Mononuclear cell (primary cell): Measurements from ENCODE around the gene SYT7. TPM values are rescaled to one million over a fixed set of nuclear protein-coding genes. Genes with fewer than 3 reads are reported as not detected.

Experiments used
- H3K27me3 ChIP-seq: 2 replicates; pipeline ENCODE4 v1.6.0; 2011; ENCODE audit warnings: low read length, control low read depth; ENCODE audit not compliant: insufficient read depth
- H3K4me1 ChIP-seq: 2 replicates; pipeline ENCODE4 v1.5.1; 2011; ENCODE audit warnings: mild to moderate bottlenecking, low read length, control low read depth; ENCODE audit not compliant: insufficient read depth
- H3K4me3 ChIP-seq: 2 replicates; pipeline ENCODE4 v1.5.1; 2011; ENCODE audit warnings: mild to moderate bottlenecking, low read length, moderate library complexity
- H3K9me3 ChIP-seq: 2 replicates; pipeline ENCODE4 v1.5.1; 2011; ENCODE audit warnings: low read depth, mild to moderate bottlenecking, control low read depth, low read length
- total RNA-seq: library from RNA; depleted of rRNA; stranded (reverse); fragments of >200 nt; gene quantifications from one replicate; pipeline ENCODE4 v1.2.3, GENCODE V29; 2012

SYT7 gene
- total RNA-seq, 1 donor: under 0.01 TPM

GRCh38 chr11:61555978-61556377 is 24.9 kb downstream of the SYT7 start:
- Histone ChIP-seq H3K9me3 (no peaks in the 10 kb centered on the region), H3K27me3 (peaks cover 16% of the 10 kb centered on the region), H3K4me3 (no peak overlapping the region), H3K4me1 (no peaks in the 10 kb centered on the region)

DNA sequence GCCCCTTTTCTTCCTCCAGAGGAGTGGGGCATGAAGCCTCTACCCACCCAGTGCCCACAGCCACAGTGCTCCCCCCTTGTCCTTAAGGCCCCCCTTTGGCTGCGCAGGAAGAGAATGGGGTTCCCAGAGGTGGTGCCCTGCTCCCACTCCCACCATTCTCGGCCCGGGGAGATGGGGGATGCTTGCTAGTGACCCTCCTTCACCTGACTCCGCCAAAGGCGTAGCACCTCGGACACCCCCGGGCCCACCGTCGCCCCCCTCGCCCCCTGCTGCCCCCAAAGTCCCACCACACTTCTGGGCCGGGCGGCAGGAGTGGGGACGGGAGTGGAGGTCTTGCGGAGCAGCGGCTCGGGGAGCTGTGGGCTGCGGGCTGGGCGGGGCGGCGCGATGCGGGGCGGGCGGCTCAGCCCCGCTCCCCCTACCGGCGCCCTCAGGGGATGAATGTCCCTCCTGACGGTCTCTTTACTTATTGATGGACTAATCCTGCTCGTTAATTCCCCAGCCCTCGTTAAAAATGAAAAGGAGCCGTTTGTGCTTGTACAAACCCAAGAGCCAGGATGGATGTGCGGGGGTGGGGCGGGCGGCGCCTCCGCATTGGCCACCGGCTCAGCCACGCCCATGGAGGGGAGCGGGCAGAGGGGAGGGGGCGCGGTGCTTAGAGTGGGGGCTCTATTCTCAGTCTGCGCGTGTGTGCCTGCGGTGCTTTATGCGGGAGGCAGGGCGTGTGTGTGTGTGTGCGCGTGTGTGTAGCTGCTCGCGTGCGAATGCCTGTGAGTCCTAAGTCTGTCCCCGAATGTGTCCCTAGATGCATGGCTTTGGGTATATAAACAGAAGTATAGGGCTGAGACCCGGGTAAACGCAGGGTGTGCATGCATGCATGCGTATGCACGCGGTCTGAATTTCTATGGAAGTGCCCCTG is 25.6 kb downstream of the SYT7 start:
- peaks cover 16% of the 10 kb centered on the region for H3K27me3 ChIP-seq
- no peaks in the 10 kb centered on the region for H3K4me1 ChIP-seq
- H3K9me3 ChIP-seq: no peaks in the 10 kb centered on the region
- no peak overlapping the region for H3K4me3 ChIP-seq

GRCh38 chr11:61554172-61554988 is 26.5 kb downstream of the SYT7 start:
- Histone ChIP-seq H3K9me3 (no peaks in the 10 kb centered on the region), H3K4me3 (no peak overlapping the region), H3K4me1 (no peaks in the 10 kb centered on the region), H3K27me3 (peaks cover 16% of the 10 kb centered on the region)

DNA sequence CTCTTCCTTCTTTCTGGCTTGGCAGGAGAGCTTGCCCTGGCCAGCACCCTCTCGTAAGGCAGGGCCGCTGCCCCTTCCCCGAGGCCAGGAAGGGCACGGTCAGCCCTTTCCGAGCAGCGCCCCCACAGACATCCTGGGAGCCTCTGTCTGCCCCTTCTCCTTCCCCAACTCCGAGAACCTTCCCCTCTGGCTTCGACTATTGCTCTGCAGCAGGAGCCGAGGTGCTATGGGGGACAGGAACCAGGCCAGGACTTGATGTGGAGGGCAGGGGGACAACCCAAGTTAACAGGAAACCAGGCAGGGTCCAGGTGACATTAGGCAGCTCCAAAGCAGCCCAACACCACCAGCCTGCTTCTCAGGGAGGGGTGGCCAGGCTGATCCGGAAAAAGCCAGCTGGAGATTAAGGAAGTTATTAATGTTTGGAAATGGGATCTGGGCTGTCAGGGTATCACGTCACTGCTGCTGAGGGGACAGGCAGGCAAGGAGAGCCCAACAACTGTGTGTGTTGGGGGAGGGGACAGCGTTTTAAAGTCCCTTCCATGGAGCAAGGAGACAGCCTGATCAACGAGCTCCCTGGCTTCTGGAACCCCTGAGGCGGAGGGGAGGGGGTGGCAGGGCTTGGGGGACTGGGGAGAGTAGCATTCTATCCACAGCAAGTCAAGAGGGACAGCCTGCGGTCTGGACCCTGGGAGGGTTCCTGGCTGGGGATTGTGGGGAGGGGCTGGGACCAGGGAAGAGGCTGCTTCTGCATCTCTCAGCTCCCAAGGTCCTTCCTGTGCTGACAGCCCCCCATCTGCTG is 27.3 kb downstream of the SYT7 start:
- Histone ChIP-seq H3K9me3 (no peaks in the 10 kb centered on the region), H3K27me3 (peaks cover 13% of the 10 kb centered on the region), H3K4me1 (no peaks in the 10 kb centered on the region), H3K4me3 (no peak overlapping the region)

DNA sequence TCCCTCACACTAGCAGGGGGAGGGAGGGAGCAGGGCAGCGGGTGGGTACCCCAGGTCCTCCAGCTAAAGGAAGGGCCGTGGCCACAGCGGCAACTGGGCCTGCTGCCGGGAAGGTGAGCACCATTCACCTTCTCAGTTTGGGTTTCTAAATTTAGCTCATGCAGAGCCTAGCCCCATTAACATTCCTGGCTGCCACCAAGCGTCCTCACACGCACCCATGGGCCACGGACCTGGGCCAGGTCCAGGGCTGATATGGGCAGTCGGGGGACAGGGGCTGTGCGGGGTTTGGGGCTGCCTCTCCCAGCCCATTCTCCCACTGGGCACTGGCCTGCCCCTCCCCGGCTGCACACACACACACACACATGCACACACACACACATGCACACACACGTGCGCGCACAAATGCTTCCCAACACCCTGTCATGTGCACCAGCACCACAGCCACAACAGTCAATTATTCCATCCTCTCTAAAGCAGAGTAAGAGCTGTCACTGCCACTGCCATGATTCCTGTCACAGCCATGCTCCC is 28.7 kb downstream of the SYT7 start:
- Histone ChIP-seq H3K4me1 (no peaks in the 10 kb centered on the region), H3K27me3 (peaks cover 13% of the 10 kb centered on the region), H3K4me3 (no peak overlapping the region), H3K9me3 (no peaks in the 10 kb centered on the region)

GRCh38 chr11:61551634-61552033 is 29.2 kb downstream of the SYT7 start:
- no peak overlapping the region for H3K4me3 ChIP-seq
- H3K9me3 ChIP-seq: no peaks in the 10 kb centered on the region
- no peaks in the 10 kb centered on the region for H3K4me1 ChIP-seq
- peaks cover 13% of the 10 kb centered on the region for H3K27me3 ChIP-seq

DNA sequence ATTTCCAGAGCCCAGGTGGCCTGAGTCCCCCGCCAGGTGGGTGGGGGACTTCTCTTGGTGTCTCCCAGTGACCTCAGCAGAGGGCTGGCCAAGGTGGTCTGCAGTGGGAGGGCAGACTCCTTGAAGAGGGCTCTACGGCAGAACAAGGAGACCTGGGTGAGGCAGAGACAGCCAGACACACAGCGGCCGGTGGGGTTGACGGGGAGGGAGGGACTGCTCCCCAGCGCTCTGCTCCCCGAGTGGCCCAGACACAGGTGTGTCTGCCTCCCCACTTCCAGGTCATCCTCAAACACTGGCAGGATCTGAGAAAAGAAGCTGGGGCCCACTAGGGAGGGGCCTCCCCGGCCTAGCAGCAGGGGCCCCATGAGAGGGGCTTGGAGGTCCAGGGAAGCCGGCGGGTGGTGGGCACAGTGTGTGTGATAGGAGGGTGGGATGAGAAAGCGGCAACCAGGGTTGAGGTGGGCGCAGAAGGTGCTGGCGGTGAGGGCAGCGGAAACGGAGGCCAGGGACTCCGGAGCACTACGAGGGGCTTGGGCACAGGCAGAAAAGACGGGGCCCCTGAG is 30.1 kb downstream of the SYT7 start:
- H3K4me1 ChIP-seq: no peaks in the 10 kb centered on the region
- peaks cover 5% of the 10 kb centered on the region for H3K27me3 ChIP-seq
- H3K9me3 ChIP-seq: no peaks in the 10 kb centered on the region
- H3K4me3 ChIP-seq: no peak overlapping the region

GRCh38 chr11:61549662-61550568 is 31.0 kb downstream of the SYT7 start:
- H3K27me3 ChIP-seq: no peaks in the 10 kb centered on the region
- H3K4me1 ChIP-seq: no peaks in the 10 kb centered on the region
- H3K9me3 ChIP-seq: no peaks in the 10 kb centered on the region
- H3K4me3 ChIP-seq: no peak overlapping the region

- no peaks in the 10 kb centered on the region for H3K27me3 ChIP-seq
- H3K4me1 ChIP-seq: no peaks in the 10 kb centered on the region
- no peaks in the 10 kb centered on the region for H3K9me3 ChIP-seq
- H3K4me3 ChIP-seq: no peak overlapping the region
Measured at GRCh38 chr11:61549177-61549576, 31.7 kb downstream of the SYT7 start.

DNA sequence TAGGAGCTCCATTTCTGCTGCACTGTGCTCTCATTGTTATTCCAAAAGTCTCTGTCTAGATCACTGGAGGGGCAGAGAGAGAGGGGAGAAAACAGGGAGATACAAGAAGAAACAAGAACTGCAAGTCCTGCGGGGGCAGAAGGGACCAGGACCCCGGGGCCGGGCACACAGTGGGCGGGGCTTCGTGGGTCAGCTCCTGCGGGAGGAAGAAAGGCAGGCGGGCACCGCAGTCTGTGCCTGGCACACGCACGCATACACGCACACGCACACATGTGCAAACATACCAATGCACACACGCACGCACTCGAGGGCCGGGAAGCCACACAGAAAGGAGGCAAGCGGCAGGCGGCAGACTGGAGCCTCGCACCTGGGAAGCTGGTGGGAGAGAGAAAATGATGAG is 33.6 kb downstream of the SYT7 start:
- H3K4me3 ChIP-seq: no peak overlapping the region
- H3K9me3 ChIP-seq: no peaks in the 10 kb centered on the region
- no peaks in the 10 kb centered on the region for H3K27me3 ChIP-seq
- no peaks in the 10 kb centered on the region for H3K4me1 ChIP-seq

DNA sequence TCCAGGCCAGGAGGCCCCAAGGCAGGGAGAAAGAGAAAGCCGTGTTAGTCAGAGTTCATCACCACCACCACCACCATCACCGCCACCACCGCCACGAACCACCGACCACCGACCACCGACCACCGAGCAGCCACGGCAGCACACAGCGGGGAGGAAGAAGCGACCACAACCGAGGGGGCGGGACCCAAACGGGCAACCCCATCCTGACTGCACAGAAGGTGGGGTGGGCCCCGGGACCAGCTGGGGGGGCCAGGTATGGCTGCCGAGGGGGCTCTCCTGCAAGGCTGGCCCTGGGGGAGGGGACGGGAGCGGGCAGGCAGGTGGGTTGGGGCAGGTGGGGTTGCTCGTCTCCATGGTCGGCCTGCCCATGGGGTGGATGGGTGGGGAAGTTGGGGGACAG is 34.2 kb downstream of the SYT7 start:
- Histone ChIP-seq H3K9me3 (no peaks in the 10 kb centered on the region), H3K4me3 (no peak overlapping the region), H3K4me1 (no peaks in the 10 kb centered on the region), H3K27me3 (no peaks in the 10 kb centered on the region)

DNA sequence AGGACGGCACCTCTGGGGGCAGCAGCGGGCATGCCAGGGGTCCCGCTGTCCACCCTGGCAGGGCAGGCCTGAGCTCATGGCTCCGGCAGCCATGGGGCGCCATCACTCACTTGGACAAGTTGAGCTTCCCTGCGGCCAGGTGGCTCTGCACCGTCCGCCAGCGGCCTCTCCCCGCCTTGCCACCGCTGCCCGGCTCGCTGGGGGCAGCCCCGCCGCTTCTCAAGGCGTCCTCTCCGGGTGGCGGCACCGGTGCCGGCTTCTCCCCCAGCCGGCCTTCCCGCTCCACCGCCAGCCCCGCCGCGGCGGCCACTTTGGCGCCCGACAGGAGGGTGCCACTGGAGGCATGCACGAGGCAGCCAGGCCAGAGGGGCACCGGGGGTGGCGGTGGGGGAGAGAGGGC is 35.0 kb downstream of the SYT7 start:
- Histone ChIP-seq H3K9me3 (no peaks in the 10 kb centered on the region), H3K4me3 (no peak overlapping the region), H3K4me1 (no peaks in the 10 kb centered on the region), H3K27me3 (no peaks in the 10 kb centered on the region)

GRCh38 chr11:61545341-61545740 is 35.5 kb downstream of the SYT7 start:
- no peak overlapping the region for H3K4me3 ChIP-seq
- no peaks in the 10 kb centered on the region for H3K4me1 ChIP-seq
- no peaks in the 10 kb centered on the region for H3K27me3 ChIP-seq
- no peaks in the 10 kb centered on the region for H3K9me3 ChIP-seq

- Histone ChIP-seq H3K27me3 (no peaks in the 10 kb centered on the region), H3K9me3 (no peaks in the 10 kb centered on the region), H3K4me1 (no peaks in the 10 kb centered on the region), H3K4me3 (no peak overlapping the region)
Measured at GRCh38 chr11:61544466-61544865, 36.4 kb downstream of the SYT7 start.
